GM12878 (cell line): ENCODE results near the gene PLP2.

Source experiments
- CTCF ChIP-seq, 3 experiments: IDR thresholded peaks in 2 of 3; conservative IDR thresholded peaks in 1 of 3; 2 replicates each; pipeline ENCODE4 v1.5.1; 2011; ENCODE audit warnings: low read depth in 3 of 3, low read length in 3 of 3, mild to moderate bottlenecking in 3 of 3, control low read depth in 2 of 3, moderate library complexity in 2 of 3, inconsistent platforms in 1 of 3, mixed read lengths in 1 of 3; ENCODE audit not compliant: control insufficient read depth in 2 of 3, insufficient read depth in 1 of 3; ENCODE audit errors: extremely low read depth in 1 of 3
- EGR1 ChIP-seq, 2 experiments: IDR thresholded peaks; 1 replicate in 1 of 2; 2 replicates in 1 of 2; pipeline ENCODE4 v1.6.1; 2011 to 2012; ENCODE audit warnings: low read depth in 2 of 2, low read length in 2 of 2, borderline replicate concordance in 1 of 2, mild to moderate bottlenecking in 1 of 2, moderate library complexity in 1 of 2
- HDAC6 ChIP-seq: fragments of 200-600 bp; sonication (generic); IDR thresholded peaks from one replicate; pipeline ENCODE4 v1.8.0; 2017; ENCODE audit warnings: antibody characterized with exemption; ENCODE audit not compliant: unreplicated experiment
- NR2C2 ChIP-seq: IDR thresholded peaks from 2 replicates; pipeline ENCODE4 v1.6.1; 2011; ENCODE audit warnings: borderline replicate concordance, low read depth; ENCODE audit not compliant: control insufficient read depth, insufficient read length
- SP1 ChIP-seq: IDR thresholded peaks from one replicate; pipeline ENCODE4 v1.6.1; 2011; ENCODE audit warnings: low read depth, low read length
- TAF1 ChIP-seq: IDR thresholded peaks from 2 replicates; pipeline ENCODE4 v1.6.1; 2011; ENCODE audit warnings: mild to moderate bottlenecking, low read depth, low read length, borderline replicate concordance
- YY1 ChIP-seq: IDR thresholded peaks from 2 replicates; pipeline ENCODE4 v1.6.1; 2011; ENCODE audit warnings: low read depth, mild to moderate bottlenecking, low read length

GRCh38 chrX:49199906-49200771, 28.4 kb downstream of the PLP2 start, which contains the start of gene SYP:
- peak; percentile 69; the same call in 1 of the 2 replicates for TF ChIP-seq TAF1
- TF ChIP-seq EGR1 (IDR thresholded peaks at IDR 0.05; ENCODE audit: borderline replicate concordance in 1 of 2, low read depth in 2 of 2, low read length in 2 of 2) = peak; percentile 42 to 87
- no peak for TF ChIP-seq CTCF (IDR thresholded peaks at IDR 0.05 in 2 of 3, conservative IDR thresholded peaks at IDR 0.05 in 1 of 3; ENCODE audit: control insufficient read depth in 2 of 3, extremely low read depth in 1 of 3, insufficient read depth in 1 of 3, low read depth in 3 of 3, low read length in 3 of 3)
- no peak for TF ChIP-seq NR2C2
- TF ChIP-seq HDAC6 = no peak
- TF ChIP-seq SP1 = peak; percentile 52
- TF ChIP-seq YY1 = peak; percentile 90
